Breast epithelium (tissue), 4 donors: ENCODE results near the gene ITPRID1. TPM values are rescaled to one million over a fixed set of nuclear protein-coding genes. Genes with fewer than 3 reads are reported as not detected.

Experiments
- DNase-seq, 2 donors: peaks; one replicate each; pipeline ENCODE4 v3.0.0-alpha.2; 2019; ENCODE audit warnings: low spot score in 2 of 2
- H3K27ac ChIP-seq, 2 donors: fragments of 200-600 bp; sonication (generic) in 1 of 2; one replicate each; pipeline ENCODE4 v1.5.1; 2016 to 2019; ENCODE audit warnings: mild to moderate bottlenecking in 1 of 2
- H3K27me3 ChIP-seq, 2 donors: fragments of 200-600 bp; sonication (generic) in 1 of 2; one replicate each; pipeline versions ENCODE4 v1.5.1 to v1.6.0; 2017 to 2019; ENCODE audit warnings: control low read depth in 1 of 2, mild to moderate bottlenecking in 1 of 2
- H3K36me3 ChIP-seq: fragments of 200-600 bp; one replicate; pipeline ENCODE4 v1.5.1; 2019
- H3K4me1 ChIP-seq, 2 donors: fragments of 200-600 bp; sonication (generic); one replicate each; pipeline ENCODE4 v1.5.1; 2016 to 2019; ENCODE audit warnings: control low read depth in 1 of 2
- H3K4me3 ChIP-seq, 3 donors: fragments of 200-600 bp; sonication (generic); 1 replicate in 2 of 3; 2 replicates in 1 of 3; pipeline ENCODE4 v1.5.1; 2016 to 2019; ENCODE audit warnings: mild to moderate bottlenecking in 3 of 3, moderate library complexity in 2 of 3
- H3K9me3 ChIP-seq, 2 donors: fragments of 200-600 bp; sonication (generic) in 1 of 2; one replicate each; pipeline ENCODE4 v1.5.1; 2016 to 2019; ENCODE audit warnings: control low read depth in 1 of 2
- POLR2A ChIP-seq: fragments of 450-650 bp; IDR thresholded peaks from one replicate; pipeline ENCODE4 v1.6.1; 2016; ENCODE audit warnings: antibody characterized with exemption, mild to moderate bottlenecking, moderate library complexity
- POLR2AphosphoS5 ChIP-seq, 3 donors: sonication (generic); formaldehyde crosslinking; IDR thresholded peaks; one replicate each; pipeline ENCODE4 v1.6.1; 2017; ENCODE audit warnings: antibody characterized with exemption in 3 of 3
- intact Hi-C: fragments of 100-400 bp; cut with DNase I; formaldehyde crosslinking; loops from one replicate; pipeline ENCODE4 v1.15.1; 2023; ENCODE audit warnings: low total_unique reads
- total RNA-seq, 3 donors: library from RNA; depleted of rRNA; stranded (reverse); fragments of >200 nt; gene quantifications; one replicate each; pipeline ENCODE4 v1.1.0, GENCODE V29; 2016
- TF ChIP-seq, protein P1 (sequence below), 3 donors: fragments of 450-650 bp; IDR thresholded peaks; one replicate each; pipeline ENCODE4 v1.5.1; 2016 to 2017; ENCODE audit warnings: antibody characterized with exemption in 3 of 3, mild to moderate bottlenecking in 3 of 3, moderate library complexity in 3 of 3

ITPRID1 gene
- total RNA-seq, 3 donors from 2014 or later: 1.6 to 2.6 TPM; not detected in 1

DNA sequence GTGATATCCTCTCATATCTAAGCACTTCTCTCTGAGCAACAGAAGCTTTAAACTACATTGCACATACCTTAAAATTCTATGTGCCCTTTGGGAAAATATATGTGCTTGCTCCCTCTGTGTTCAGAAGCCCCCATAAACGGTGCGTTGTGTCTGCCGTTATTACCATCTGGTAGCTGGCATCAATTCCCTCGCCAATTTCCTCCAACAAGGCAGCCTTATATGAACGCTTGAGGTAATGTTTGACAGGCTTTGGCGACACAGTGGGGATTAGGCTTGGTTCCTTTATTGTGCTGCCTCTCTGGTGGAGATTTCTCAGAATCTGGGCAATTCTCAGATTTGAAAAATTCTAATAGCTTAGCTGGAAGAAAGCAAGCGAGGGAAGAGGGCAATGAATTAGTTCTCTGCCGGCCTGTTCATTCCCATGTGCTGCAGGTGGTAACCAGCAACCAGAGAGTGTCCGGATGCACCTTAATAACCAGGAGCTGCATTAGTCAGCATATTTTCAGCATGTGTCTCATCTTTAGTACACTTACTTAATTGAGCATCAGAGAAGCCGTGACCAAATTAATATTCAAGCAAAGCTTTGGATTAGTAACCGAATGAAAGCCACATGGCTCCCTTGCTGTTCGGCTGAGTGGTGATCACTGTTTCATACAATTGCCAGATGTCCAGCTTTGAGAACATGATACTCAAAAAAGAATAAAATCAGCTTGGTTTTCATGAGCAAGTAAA, 165.8 kb downstream of the ITPRID1 start:
- Histone ChIP-seq H3K36me3 (no peaks in the 10 kb centered on the region), H3K27me3 (no peaks in the 10 kb centered on the region), H3K9me3 (no peaks in the 10 kb centered on the region), H3K4me1 (no peaks in the 10 kb centered on the region), H3K27ac (no peak overlapping the region), H3K4me3 (no peak overlapping the region)
- DNase-seq: no peak
- TF ChIP-seq POLR2A (no peak), POLR2AphosphoS5 (IDR thresholded peaks at IDR 0.05) (no peak)
- TF ChIP-seq, protein P1, sequence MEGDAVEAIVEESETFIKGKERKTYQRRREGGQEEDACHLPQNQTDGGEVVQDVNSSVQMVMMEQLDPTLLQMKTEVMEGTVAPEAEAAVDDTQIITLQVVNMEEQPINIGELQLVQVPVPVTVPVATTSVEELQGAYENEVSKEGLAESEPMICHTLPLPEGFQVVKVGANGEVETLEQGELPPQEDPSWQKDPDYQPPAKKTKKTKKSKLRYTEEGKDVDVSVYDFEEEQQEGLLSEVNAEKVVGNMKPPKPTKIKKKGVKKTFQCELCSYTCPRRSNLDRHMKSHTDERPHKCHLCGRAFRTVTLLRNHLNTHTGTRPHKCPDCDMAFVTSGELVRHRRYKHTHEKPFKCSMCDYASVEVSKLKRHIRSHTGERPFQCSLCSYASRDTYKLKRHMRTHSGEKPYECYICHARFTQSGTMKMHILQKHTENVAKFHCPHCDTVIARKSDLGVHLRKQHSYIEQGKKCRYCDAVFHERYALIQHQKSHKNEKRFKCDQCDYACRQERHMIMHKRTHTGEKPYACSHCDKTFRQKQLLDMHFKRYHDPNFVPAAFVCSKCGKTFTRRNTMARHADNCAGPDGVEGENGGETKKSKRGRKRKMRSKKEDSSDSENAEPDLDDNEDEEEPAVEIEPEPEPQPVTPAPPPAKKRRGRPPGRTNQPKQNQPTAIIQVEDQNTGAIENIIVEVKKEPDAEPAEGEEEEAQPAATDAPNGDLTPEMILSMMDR (IDR thresholded peaks at IDR 0.05): no peak
- intact Hi-C loops: no loop called here

- no peaks in the 10 kb centered on the region for H3K9me3 ChIP-seq
- H3K27ac ChIP-seq: no peak overlapping the region
- H3K4me1 ChIP-seq: no peaks in the 10 kb centered on the region
- TF ChIP-seq POLR2A (no peak), POLR2AphosphoS5 (IDR thresholded peaks at IDR 0.05) (no peak)
- TF ChIP-seq, protein P1 (IDR thresholded peaks at IDR 0.05): no peak
- no peaks in the 10 kb centered on the region for H3K36me3 ChIP-seq
- H3K4me3 ChIP-seq: no peak overlapping the region
- DNase-seq: no peak
- no peaks in the 10 kb centered on the region for H3K27me3 ChIP-seq
- intact Hi-C loops: no loop called here
These were observed 169.7 kb downstream of the ITPRID1 start for GRCh38 chr7:31683445-31684225.

- TF ChIP-seq POLR2A (no peak), POLR2AphosphoS5 (IDR thresholded peaks at IDR 0.05) (no peak)
- TF ChIP-seq, protein P1 (IDR thresholded peaks at IDR 0.05): no peak
These were observed 173.3 kb downstream of the ITPRID1 start, which contains the start of gene PPP1R17 for GRCh38 chr7:31687024-31687748. PPP1R17 (plus strand) TSS chr7:31687215; CDS start chr7:31692442, 5,227 bp downstream.

GRCh38 chr7:31688372-31688771, 174.5 kb downstream of the ITPRID1 start:
- H3K36me3 ChIP-seq: no peaks in the 10 kb centered on the region
- H3K9me3 ChIP-seq: no peaks in the 10 kb centered on the region
- no peak for TF ChIP-seq POLR2A
- TF ChIP-seq, protein P1 (IDR thresholded peaks at IDR 0.05): no peak
- TF ChIP-seq POLR2AphosphoS5 (IDR thresholded peaks at IDR 0.05): no peak
- H3K27me3 ChIP-seq: no peaks in the 10 kb centered on the region
- no peaks in the 10 kb centered on the region for H3K4me1 ChIP-seq
- intact Hi-C loops: no loop called here
- no peak overlapping the region for H3K4me3 ChIP-seq
- DNase-seq: no peak
- no peak overlapping the region for H3K27ac ChIP-seq

More at GRCh38 chr7:31687024-31687748, 173.3 kb downstream of the ITPRID1 start, which contains the start of gene PPP1R17:
- Histone ChIP-seq H3K9me3 (no peaks in the 10 kb centered on the region), H3K27me3 (no peaks in the 10 kb centered on the region), H3K4me3 (no peak within 1 kb of the TSS), H3K36me3 (no peaks in the 10 kb centered on the region), H3K4me1 (no peaks in the 10 kb centered on the region), H3K27ac (no peak within 1 kb of the TSS)
- intact Hi-C loops: no loop called here
- no peak for DNase-seq
